PC-9 (cell line): Measurements from ENCODE around the gene OR4D1. TPM values are rescaled to one million over a fixed set of nuclear protein-coding genes. Genes with fewer than 3 reads are reported as not detected.

ENCODE experiments used
- BruUV-seq: library from RNA; stranded (reverse); fragments of 400-500 nt; replicated peaks from 2 replicates; lab custom pipeline; 2021; lab: Mats Ljungman, UMichigan
- CTCF ChIA-PET: fragments of 300-600 bp; sonication (Branson Sonifier 250); formaldehyde crosslinking; loops from one replicate; lab custom pipeline; 2022; ENCODE audit warnings: antibody characterized with exemption; lab: Charles Lee
- POLR2A ChIA-PET: fragments of 300-600 bp; sonication (Branson Sonifier 250); formaldehyde crosslinking; loops from one replicate; lab custom pipeline; 2022; ENCODE audit warnings: antibody characterized with exemption; ENCODE audit not compliant: unreplicated experiment; lab: Charles Lee
- DNase-seq, 2 experiments: peaks; one replicate each; pipeline versions ENCODE4 v3.0.0 to v3.0.0-alpha.2; 2015 to 2022; ENCODE audit warnings: mixed read lengths in 1 of 2
- H2AFZ ChIP-seq: fragments of 200-600 bp; sonication (generic); 2 replicates; pipeline ENCODE4 v1.8.1; 2017; ENCODE audit warnings: antibody characterized with exemption
- H3F3A ChIP-seq: fragments of 200-600 bp; sonication (generic); 2 replicates; pipeline ENCODE4 v1.8.1; 2017; ENCODE audit warnings: antibody characterized with exemption, mild to moderate bottlenecking, low read depth; ENCODE audit not compliant: insufficient read depth
- H3K27ac ChIP-seq: fragments of 200-600 bp; sonication (generic); 2 replicates; pipeline ENCODE4 v1.6.1; 2016; ENCODE audit warnings: mixed run types
- H3K27me3 ChIP-seq: fragments of 200-600 bp; sonication (generic); 2 replicates; pipeline ENCODE4 v1.6.1; 2016; ENCODE audit warnings: low read depth, mixed run types; ENCODE audit not compliant: insufficient read depth
- H3K36me3 ChIP-seq: fragments of 200-600 bp; sonication (generic); 2 replicates; pipeline ENCODE4 v1.6.1; 2016; ENCODE audit warnings: low read depth, mixed run types
- H3K4me1 ChIP-seq: fragments of 200-600 bp; sonication (generic); replicated peaks from 2 replicates; pipeline ENCODE4 v1.6.1; 2016; ENCODE audit warnings: mixed run types; ENCODE audit not compliant: insufficient read depth
- H3K4me2 ChIP-seq: fragments of 200-600 bp; sonication (generic); 2 replicates; pipeline ENCODE4 v1.6.1; 2017; ENCODE audit warnings: mixed run types
- H3K4me3 ChIP-seq: fragments of 200-600 bp; sonication (generic); 2 replicates; pipeline ENCODE4 v1.6.1; 2016; ENCODE audit warnings: mixed run types
- H3K79me2 ChIP-seq: fragments of 200-600 bp; sonication (generic); 2 replicates; pipeline ENCODE4 v1.6.1; 2017; ENCODE audit warnings: low read depth, mixed run types
- H3K9me2 ChIP-seq: fragments of 200-600 bp; sonication (generic); 2 replicates; pipeline ENCODE4 v1.8.1; 2017; ENCODE audit warnings: mild to moderate bottlenecking; ENCODE audit not compliant: insufficient read depth
- H3K9me3 ChIP-seq: fragments of 200-600 bp; sonication (generic); 2 replicates; pipeline ENCODE4 v1.8.1; 2016; ENCODE audit warnings: low read depth; ENCODE audit not compliant: insufficient read depth
- H4K20me1 ChIP-seq: fragments of 200-600 bp; sonication (generic); 2 replicates; pipeline ENCODE4 v1.8.1; 2017; ENCODE audit not compliant: insufficient read depth
- CTCF ChIP-seq: fragments of 200-600 bp; sonication (generic); conservative IDR thresholded peaks from 2 replicates; pipeline ENCODE4 v1.6.1; 2017; ENCODE audit warnings: mixed run types, antibody characterized with exemption, mild to moderate bottlenecking, moderate library complexity
- EZH2 ChIP-seq: fragments of 200-600 bp; sonication (generic); IDR thresholded peaks from 2 replicates; pipeline ENCODE4 v1.8.0; 2017; ENCODE audit warnings: antibody characterized with exemption, low read depth
- intact Hi-C: fragments of 100-400 bp; cut with micrococcal nuclease; formaldehyde crosslinking; loops from one replicate; pipeline ENCODE4 v1.10.0; 2022; ENCODE audit not compliant: unreplicated experiment
- total RNA-seq: library from RNA; stranded (reverse); gene quantifications from 2 replicates; pipeline ENCODE4 v1.2.3, GENCODE V29; 2021

The OR4D1 gene
- total RNA-seq, 1 experiment from 2014 or later, result not detected

GRCh38 chr17:58148609-58149008 lies 425 bp downstream of the OR4D1 start:
- ChIA-PET CTCF (no interaction called here), POLR2A (no interaction called here)
- Histone ChIP-seq H4K20me1 (no peaks in the 10 kb centered on the region), H2AFZ (no peak overlapping the region), H3K4me2 (no peak overlapping the region), H3F3A (no peaks in the 10 kb centered on the region), H3K4me1 (no peaks in the 10 kb centered on the region), H3K27ac (no peak overlapping the region), H3K9me2 (no peaks in the 10 kb centered on the region), H3K4me3 (no peak overlapping the region), H3K9me3 (0 out of 2 replicates have a peak, but pooled peaks cover 7% of the 10 kb centered on the region), H3K79me2 (no peaks in the 10 kb centered on the region), H3K36me3 (no peaks in the 10 kb centered on the region), H3K27me3 (peaks cover 94% of the 10 kb centered on the region)
- intact Hi-C loops, result no loop called here
- DNase-seq, result no peak
- BruUV-seq, result no TSS peak
- TF ChIP-seq EZH2 (no peak), CTCF (no peak)

- Histone ChIP-seq H3K9me3 (0 out of 2 replicates have a peak, but pooled peaks cover 7% of the 10 kb centered on the region), H3K27ac (no peak overlapping the region), H3K27me3 (peaks cover 94% of the 10 kb centered on the region), H3K4me1 (no peaks in the 10 kb centered on the region), H3K79me2 (no peaks in the 10 kb centered on the region), H3K36me3 (no peaks in the 10 kb centered on the region), H3K9me2 (no peaks in the 10 kb centered on the region), H3F3A (no peaks in the 10 kb centered on the region), H3K4me2 (no peak overlapping the region), H2AFZ (no peak overlapping the region), H4K20me1 (no peaks in the 10 kb centered on the region), H3K4me3 (no peak overlapping the region)
- intact Hi-C loops, result no loop called here
- TF ChIP-seq CTCF (no peak), EZH2 (no peak)
- no peak for DNase-seq
- POLR2A ChIA-PET, result no interaction called here
- no TSS peak for BruUV-seq
- CTCF ChIA-PET, result no interaction called here
Observed at GRCh38 chr17:58150394-58150793, 2.2 kb downstream of the OR4D1 start.

- Histone ChIP-seq H3K36me3 (no peaks in the 10 kb centered on the region), H3K27ac (no peak overlapping the region), H4K20me1 (no peaks in the 10 kb centered on the region), H3K4me2 (no peak overlapping the region), H3F3A (no peaks in the 10 kb centered on the region), H3K9me2 (no peaks in the 10 kb centered on the region), H3K27me3 (peaks cover 91% of the 10 kb centered on the region), H3K4me3 (no peak overlapping the region), H3K79me2 (no peaks in the 10 kb centered on the region), H2AFZ (no peak overlapping the region), H3K4me1 (no peaks in the 10 kb centered on the region), H3K9me3 (no peaks in the 10 kb centered on the region)
- POLR2A ChIA-PET, result interaction anchor here (0.5 kb wide), 1 partner anchor 216 kb away, joined by 3 read pairs; no protein-coding TSS in a partner anchor
- CTCF ChIA-PET, result no interaction called here
- no peak for TF ChIP-seq CTCF
- no peak for TF ChIP-seq EZH2
- no TSS peak for BruUV-seq
- intact Hi-C loops, result no loop called here
- DNase-seq, result no peak
Observed at GRCh38 chr17:58153046-58153445, 4.9 kb downstream of the OR4D1 start.
